Immature natural killer cell (primary cell): Measurements from ENCODE around the gene LRRFIP1. TPM values are rescaled to one million over a fixed set of nuclear protein-coding genes. Genes with fewer than 3 reads are reported as not detected.
"Not testable (repeated sequence)": the region's sequence is repeated elsewhere in the genome, so short reads cannot be mapped to it uniquely, and the experiment has no call there.

Experiments
- DNase-seq, 3 donors: peaks; one replicate each; pipeline ENCODE4 v3.0.0; 2022; ENCODE audit warnings: mixed read lengths in 1 of 3
- H3K27ac Mint-ChIP-seq, 6 donors: one replicate each; pipeline ENCODE4 v1.8.0; 2020; ENCODE audit warnings: mixed read lengths in 6 of 6, mild to moderate bottlenecking in 5 of 6, inconsistent platforms in 4 of 6, moderate library complexity in 3 of 6
- H3K27me3 Mint-ChIP-seq, 3 donors: one replicate each; pipeline ENCODE4 v1.8.0; 2020 to 2021; ENCODE audit warnings: low read depth in 3 of 3, mild to moderate bottlenecking in 3 of 3, mixed read lengths in 3 of 3, moderate library complexity in 3 of 3, inconsistent platforms in 1 of 3
- H3K36me3 Mint-ChIP-seq, 3 donors: one replicate each; pipeline ENCODE4 v1.8.0; 2020; ENCODE audit warnings: mixed read lengths in 3 of 3, inconsistent platforms in 2 of 3, mild to moderate bottlenecking in 2 of 3
- H3K4me1 Mint-ChIP-seq, 2 donors: one replicate each; pipeline ENCODE4 v1.8.0; 2020; ENCODE audit warnings: inconsistent platforms in 2 of 2, mild to moderate bottlenecking in 2 of 2, mixed read lengths in 2 of 2, moderate library complexity in 1 of 2
- H3K4me3 Mint-ChIP-seq, 5 donors: one replicate each; pipeline ENCODE4 v1.8.0; 2020; ENCODE audit warnings: mild to moderate bottlenecking in 5 of 5, mixed read lengths in 5 of 5, inconsistent platforms in 3 of 5, moderate library complexity in 3 of 5
- H3K9me3 Mint-ChIP-seq, 6 donors: one replicate each; pipeline ENCODE4 v1.8.0; 2020; ENCODE audit warnings: mild to moderate bottlenecking in 6 of 6, mixed read lengths in 6 of 6, inconsistent platforms in 4 of 6, moderate library complexity in 3 of 6
- polyA plus RNA-seq, 3 donors: library from polyadenylated mRNA; unstranded; fragments of 300-500 nt; fragmentation: Illumina TruSeq; gene quantifications; one replicate each; pipeline ENCODE4 v1.2.3, GENCODE V29; 2021

Gene LRRFIP1
- polyA plus RNA-seq, 3 donors from 2014 or later = 62.5 to 137 (median 80.0) TPM

GRCh38 chr2:237688541-237688940, 61.2 kb downstream of the LRRFIP1 start:
- Mint-ChIP-seq H3K27me3 (peaks cover 10 to 13% (median 13%) of the 10 kb centered on the region in 3 donors), H3K4me3 (peak overlapping the region; percentile 41 to 86 (median 71)), H3K27ac (peak overlapping the region; percentile 98 to 100 (median 100)), H3K4me1 (peaks cover 73 to 78% of the 10 kb centered on the region in 2 donors)
- not testable (repeated sequence) for H3K9me3 Mint-ChIP-seq, H3K36me3 Mint-ChIP-seq, DNase-seq

- Mint-ChIP-seq H3K36me3 (no peaks in the 10 kb centered on the region), H3K27me3 (peaks cover 10 to 16% (median 13%) of the 10 kb centered on the region in 3 donors), H3K4me1 (peaks cover 81 to 83% of the 10 kb centered on the region in 2 donors), H3K4me3 (peak overlapping the region; percentile 76 to 86 (median 83)), H3K27ac (peak overlapping the region; percentile 98 to 100 (median 100)), H3K9me3 (no peaks in the 10 kb centered on the region)
- no peak for DNase-seq
Measured at GRCh38 chr2:237689336-237690131, 62.1 kb downstream of the LRRFIP1 start.

- Mint-ChIP-seq H3K9me3 (no peaks in the 10 kb centered on the region), H3K27ac (peak overlapping the region; percentile 98 to 100 (median 100)), H3K4me3 (peak overlapping the region; percentile 76 to 86 (median 83)), H3K27me3 (peaks cover 7 to 16% (median 13%) of the 10 kb centered on the region in 3 donors), H3K36me3 (no peaks in the 10 kb centered on the region), H3K4me1 (peaks cover 82 to 83% of the 10 kb centered on the region in 2 donors)
- no peak for DNase-seq
Measured at GRCh38 chr2:237691029-237691907, 63.9 kb downstream of the LRRFIP1 start.

GRCh38 chr2:237691908-237692600, 64.7 kb downstream of the LRRFIP1 start:
- no peaks in the 10 kb centered on the region for H3K9me3 Mint-ChIP-seq
- peaks cover 82 to 83% of the 10 kb centered on the region in 2 donors for H3K4me1 Mint-ChIP-seq
- peak overlapping the region; percentile 87 to 96 (median 95) for H3K27ac Mint-ChIP-seq
- H3K4me3 Mint-ChIP-seq = peak overlapping the region; percentile 88 to 95 (median 93)
- no peaks in the 10 kb centered on the region for H3K36me3 Mint-ChIP-seq
- H3K27me3 Mint-ChIP-seq = peaks cover 7 to 18% (median 15%) of the 10 kb centered on the region in 3 donors
- DNase-seq = peak; percentile 89 to 92 (median 92)

- Mint-ChIP-seq H3K36me3 (no peaks in the 10 kb centered on the region), H3K9me3 (no peaks in the 10 kb centered on the region), H3K27me3 (peaks cover 5 to 20% (median 15%) of the 10 kb centered on the region in 3 donors), H3K27ac (peak overlapping the region; percentile 87 to 96 (median 95)), H3K4me1 (peaks cover 82 to 83% of the 10 kb centered on the region in 2 donors), H3K4me3 (peak overlapping the region; percentile 88 to 95 (median 93))
- no peak for DNase-seq
Measured at GRCh38 chr2:237692601-237693290, 65.4 kb downstream of the LRRFIP1 start.

- Mint-ChIP-seq H3K36me3 (no peaks in the 10 kb centered on the region), H3K4me3 (peak overlapping the region; percentile 88 to 95 (median 93)), H3K4me1 (peaks cover 82 to 83% of the 10 kb centered on the region in 2 donors), H3K9me3 (no peaks in the 10 kb centered on the region), H3K27me3 (peaks cover 5 to 20% (median 15%) of the 10 kb centered on the region in 3 donors), H3K27ac (peak overlapping the region; percentile 87 to 96 (median 95))
- no peak for DNase-seq
Measured at GRCh38 chr2:237693291-237693994, 66.1 kb downstream of the LRRFIP1 start.

- no peaks in the 10 kb centered on the region for H3K9me3 Mint-ChIP-seq
- no peaks in the 10 kb centered on the region for H3K36me3 Mint-ChIP-seq
- H3K27ac Mint-ChIP-seq = peak overlapping the region; percentile 87 to 96 (median 95)
- H3K27me3 Mint-ChIP-seq = peaks cover 3 to 20% (median 13%) of the 10 kb centered on the region in 3 donors
- peak overlapping the region; percentile 88 to 95 (median 93) for H3K4me3 Mint-ChIP-seq
- DNase-seq = no peak
- H3K4me1 Mint-ChIP-seq = peaks cover 81 to 83% of the 10 kb centered on the region in 2 donors
Measured at GRCh38 chr2:237694415-237695194, 67.2 kb downstream of the LRRFIP1 start.

GRCh38 chr2:237695201-237695780, 67.9 kb downstream of the LRRFIP1 start:
- Mint-ChIP-seq H3K9me3 (no peaks in the 10 kb centered on the region), H3K27me3 (peaks cover 3 to 23% (median 13%) of the 10 kb centered on the region in 3 donors), H3K4me3 (peak overlapping the region; percentile 88 to 95 (median 93)), H3K27ac (peak overlapping the region; percentile 87 to 96 (median 95)), H3K4me1 (peaks cover 81 to 83% of the 10 kb centered on the region in 2 donors), H3K36me3 (no peaks in the 10 kb centered on the region)
- DNase-seq = no peak

GRCh38 chr2:237696461-237696860, 69.1 kb downstream of the LRRFIP1 start:
- no peak for DNase-seq
- Mint-ChIP-seq H3K27me3 (peaks cover 6 to 22% (median 11%) of the 10 kb centered on the region in 3 donors), H3K4me1 (peaks cover 85 to 86% of the 10 kb centered on the region in 2 donors), H3K9me3 (no peaks in the 10 kb centered on the region), H3K27ac (peak overlapping the region; percentile 87 to 96 (median 95)), H3K4me3 (peak overlapping the region; percentile 69 to 95 (median 70)), H3K36me3 (no peaks in the 10 kb centered on the region)

GRCh38 chr2:237697586-237698357, 70.4 kb downstream of the LRRFIP1 start:
- Mint-ChIP-seq H3K27me3 (peaks cover 6 to 18% (median 8%) of the 10 kb centered on the region in 3 donors), H3K4me3 (peak overlapping the region; percentile 69 to 95 (median 70)), H3K9me3 (no peaks in the 10 kb centered on the region), H3K27ac (peak overlapping the region; percentile 87 to 96 (median 95)), H3K36me3 (no peaks in the 10 kb centered on the region), H3K4me1 (peaks cover 98 to 99% of the 10 kb centered on the region in 2 donors)
- no peak for DNase-seq

GRCh38 chr2:237698358-237698694, 70.9 kb downstream of the LRRFIP1 start:
- no peaks in the 10 kb centered on the region for H3K9me3 Mint-ChIP-seq
- H3K4me1 Mint-ChIP-seq = peaks cover 98 to 99% of the 10 kb centered on the region in 2 donors
- DNase-seq = no peak
- no peaks in the 10 kb centered on the region for H3K36me3 Mint-ChIP-seq
- peak overlapping the region; percentile 83 to 95 (median 90) for H3K27ac Mint-ChIP-seq
- peaks cover 5 to 18% (median 8%) of the 10 kb centered on the region in 3 donors for H3K27me3 Mint-ChIP-seq
- peak overlapping the region; percentile 21 to 95 (median 69) for H3K4me3 Mint-ChIP-seq
